ENCODE data around the gene VPS26C.

Gene VPS26C

GRCh38 chr21:37207441-37208009 lies 59.6 kb downstream of the VPS26C start:
- DNase-seq (ENCODE audit: extremely low read depth in 1 of 2, low read depth in 1 of 2), result no peak

GRCh38 chr21:37206496-37206895 lies 60.6 kb downstream of the VPS26C start:
- no peak for DNase-seq (ENCODE audit: extremely low read depth in 1 of 2, low read depth in 1 of 2)

- DNase-seq (ENCODE audit: extremely low read depth in 1 of 2, low read depth in 1 of 2), result no peak
These were observed 62.6 kb downstream of the VPS26C start for GRCh38 chr21:37204580-37204979.

GRCh38 chr21:37202221-37203110 lies 64.7 kb downstream of the VPS26C start:
- no peak for DNase-seq (ENCODE audit: extremely low read depth in 1 of 2, low read depth in 1 of 2)

- no peak for DNase-seq (ENCODE audit: extremely low read depth in 1 of 2, low read depth in 1 of 2)
These were observed 66.3 kb downstream of the VPS26C start for GRCh38 chr21:37200641-37201480.

GRCh38 chr21:37199057-37199924 lies 67.8 kb downstream of the VPS26C start:
- DNase-seq (ENCODE audit: extremely low read depth in 1 of 2, low read depth in 1 of 2), result no peak

- no peak for DNase-seq (ENCODE audit: extremely low read depth in 1 of 2, low read depth in 1 of 2)
These were observed 69.4 kb downstream of the VPS26C start for GRCh38 chr21:37197746-37198145.

GRCh38 chr21:37196847-37197246 lies 70.3 kb downstream of the VPS26C start:
- no peak for DNase-seq (ENCODE audit: extremely low read depth in 1 of 2, low read depth in 1 of 2)

GRCh38 chr21:37195610-37196009 lies 71.5 kb downstream of the VPS26C start:
- DNase-seq (ENCODE audit: extremely low read depth in 1 of 2, low read depth in 1 of 2), result no peak

GRCh38 chr21:37195059-37195458 lies 72.1 kb downstream of the VPS26C start:
- no peak for DNase-seq (ENCODE audit: extremely low read depth in 1 of 2, low read depth in 1 of 2)

GRCh38 chr21:37193676-37194075 lies 73.5 kb downstream of the VPS26C start:
- DNase-seq (ENCODE audit: extremely low read depth in 1 of 2, low read depth in 1 of 2), result no peak

GRCh38 chr21:37193006-37193405 lies 74.1 kb downstream of the VPS26C start:
- no peak for DNase-seq (ENCODE audit: extremely low read depth in 1 of 2, low read depth in 1 of 2)

- DNase-seq (ENCODE audit: extremely low read depth in 1 of 2, low read depth in 1 of 2), result no peak
These were observed 75.1 kb downstream of the VPS26C start for GRCh38 chr21:37192019-37192418.

- DNase-seq (ENCODE audit: extremely low read depth in 1 of 2, low read depth in 1 of 2), result no peak
These were observed 78.3 kb downstream of the VPS26C start for GRCh38 chr21:37188825-37189224.

- no peak for DNase-seq (ENCODE audit: extremely low read depth in 1 of 2, low read depth in 1 of 2)
These were observed 80.2 kb downstream of the VPS26C start for GRCh38 chr21:37186983-37187382.

GRCh38 chr21:37184784-37185593 lies 82.1 kb downstream of the VPS26C start:
- no peak for DNase-seq (ENCODE audit: extremely low read depth in 1 of 2, low read depth in 1 of 2)

GRCh38 chr21:37183749-37184148 lies 83.4 kb downstream of the VPS26C start:
- no peak for DNase-seq (ENCODE audit: extremely low read depth in 1 of 2, low read depth in 1 of 2)

- no peak for DNase-seq (ENCODE audit: extremely low read depth in 1 of 2, low read depth in 1 of 2)
These were observed 84.9 kb downstream of the VPS26C start for GRCh38 chr21:37182222-37182621.

GRCh38 chr21:37181059-37181458 lies 86.1 kb downstream of the VPS26C start:
- DNase-seq (ENCODE audit: extremely low read depth in 1 of 2, low read depth in 1 of 2), result no peak

GRCh38 chr21:37176716-37177115 lies 90.4 kb downstream of the VPS26C start:
- DNase-seq (ENCODE audit: extremely low read depth in 1 of 2, low read depth in 1 of 2), result no peak

Measured in stimulated activated CD8-positive, alpha-beta memory T cell treated with anti-CD3 and anti-CD28 coated beads, Interleukin-7, amount 100 ng/mL, for 48 hours (primary cell).